Endometrium (tissue), 2 donors: ENCODE results near the gene DOCK4.

ENCODE experiments used
- FAIRE-seq: peaks from 2 replicates; lab custom pipeline; 2012; peaks lifted over from hg19 to GRCh38; lab: Jason Lieb, UNC
- donor health status: control.
- donor health status: control.

The DOCK4 gene

DNA sequence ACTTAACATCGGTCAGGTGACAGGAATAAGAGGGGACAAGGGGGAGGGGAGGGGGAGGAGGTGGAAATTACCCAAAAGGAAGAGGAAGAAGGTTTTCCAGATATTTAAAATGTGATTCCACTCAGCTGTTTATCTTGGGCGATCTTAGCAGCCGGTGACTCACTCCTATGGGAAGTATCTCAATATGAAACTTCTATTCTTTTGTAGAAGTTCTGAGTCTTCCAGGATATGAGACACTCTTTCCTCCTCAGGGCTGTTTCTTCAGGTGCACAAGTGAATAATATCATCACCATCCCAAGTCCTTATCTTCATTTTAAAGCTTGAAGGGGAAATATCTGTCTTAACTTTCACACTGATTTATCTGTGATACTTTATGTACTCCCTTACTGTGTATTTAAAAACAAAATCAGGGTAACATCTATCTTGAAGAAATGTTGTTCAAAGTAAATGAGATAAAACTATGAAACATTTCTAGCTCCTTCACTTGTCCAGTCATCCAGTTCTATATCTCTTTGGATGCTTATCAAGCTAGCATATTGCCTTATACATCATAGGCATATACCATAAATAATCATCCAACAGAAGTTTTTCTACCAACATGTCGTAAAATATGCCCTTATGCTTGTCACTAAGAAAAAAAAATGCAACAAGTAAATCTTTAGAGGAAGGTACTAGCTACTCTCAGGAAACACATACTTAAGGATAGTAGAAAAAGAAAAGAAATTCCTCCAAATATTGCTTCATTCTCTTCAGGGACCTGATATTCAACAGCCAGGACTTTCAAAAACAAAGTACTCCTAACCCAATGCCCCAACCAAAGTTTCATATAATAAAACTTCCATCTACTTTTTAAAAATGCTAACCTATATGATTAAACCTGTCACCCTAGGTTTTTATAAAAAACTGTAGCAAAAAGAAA lies 13.7 kb downstream of the DOCK4 start:
- no peak for FAIRE-seq

DNA sequence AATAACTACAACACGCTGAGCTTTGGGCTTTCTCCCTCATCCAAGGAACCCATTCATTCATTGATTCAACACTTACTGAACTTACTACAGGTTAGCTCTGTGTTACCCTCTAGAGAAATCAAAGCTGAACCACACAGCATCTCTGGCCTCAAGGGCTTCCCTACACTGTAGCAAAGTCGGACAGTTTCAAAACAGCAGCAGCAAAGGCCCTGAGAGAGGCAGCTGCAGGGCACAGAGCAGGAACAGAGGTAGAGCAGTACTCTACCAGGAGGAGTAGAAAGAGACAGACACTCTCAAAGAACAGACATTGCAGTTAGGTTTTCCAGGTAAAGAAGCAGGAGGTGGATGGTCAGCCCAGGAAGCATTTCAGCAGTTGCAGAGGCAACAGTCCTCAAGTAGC lies 16.1 kb downstream of the DOCK4 start:
- no peak for FAIRE-seq

DNA sequence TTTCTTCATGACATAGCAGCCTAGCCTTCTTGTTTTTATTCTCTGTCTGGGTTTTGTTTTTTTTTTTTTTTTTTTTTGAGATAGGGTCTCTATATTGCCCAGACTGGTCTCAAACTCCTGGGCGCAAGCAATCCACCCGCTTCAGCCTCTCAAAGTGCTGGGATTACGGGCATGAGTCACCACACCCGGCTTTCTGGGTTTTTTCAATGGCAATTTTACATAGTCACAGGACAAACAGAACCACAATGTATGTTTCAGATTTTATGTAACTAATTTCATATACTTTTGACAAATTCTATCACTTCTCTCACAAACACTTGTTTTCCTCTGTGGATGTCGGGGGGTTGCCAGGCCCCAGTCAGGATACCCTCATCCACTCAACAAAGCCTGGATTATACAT lies 16.5 kb downstream of the DOCK4 start:
- no peak for FAIRE-seq

DNA sequence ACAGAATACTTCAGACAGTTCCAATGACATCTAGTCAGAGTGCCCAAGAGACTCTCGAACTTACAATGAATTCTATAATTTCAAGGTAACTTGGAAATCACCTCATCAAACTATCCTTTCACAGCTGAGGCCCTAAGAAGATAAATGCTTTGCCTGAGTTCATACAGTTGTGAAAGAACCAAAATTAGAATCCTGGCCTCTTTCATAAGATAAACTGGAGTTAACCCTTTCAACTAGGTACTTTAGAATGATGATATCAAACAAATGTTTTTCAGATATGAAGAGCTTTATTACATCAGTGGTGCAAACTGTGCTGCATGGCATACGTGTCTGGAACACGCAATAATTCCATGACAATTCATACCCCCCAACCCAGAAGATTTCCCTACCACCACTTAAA lies 17.9 kb downstream of the DOCK4 start:
- no peak for FAIRE-seq

DNA sequence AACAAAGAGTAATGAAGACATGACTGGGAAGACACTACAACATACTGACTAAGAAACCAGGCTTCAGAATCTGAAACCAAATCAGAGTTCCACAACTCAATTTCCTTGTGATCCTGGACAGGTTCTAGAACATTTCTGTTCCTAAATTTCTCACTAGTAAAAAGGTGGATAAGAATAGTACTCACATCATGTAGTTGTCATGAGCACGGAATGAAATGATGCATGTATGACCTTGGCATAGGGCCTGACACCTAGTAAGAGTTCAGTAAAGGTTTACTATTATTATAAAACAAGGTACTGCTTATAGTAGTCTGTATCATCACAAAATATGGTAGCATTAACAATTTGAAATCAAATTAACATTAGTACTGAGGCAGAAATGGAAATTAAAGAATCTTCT lies 19.9 kb downstream of the DOCK4 start:
- no peak for FAIRE-seq

DNA sequence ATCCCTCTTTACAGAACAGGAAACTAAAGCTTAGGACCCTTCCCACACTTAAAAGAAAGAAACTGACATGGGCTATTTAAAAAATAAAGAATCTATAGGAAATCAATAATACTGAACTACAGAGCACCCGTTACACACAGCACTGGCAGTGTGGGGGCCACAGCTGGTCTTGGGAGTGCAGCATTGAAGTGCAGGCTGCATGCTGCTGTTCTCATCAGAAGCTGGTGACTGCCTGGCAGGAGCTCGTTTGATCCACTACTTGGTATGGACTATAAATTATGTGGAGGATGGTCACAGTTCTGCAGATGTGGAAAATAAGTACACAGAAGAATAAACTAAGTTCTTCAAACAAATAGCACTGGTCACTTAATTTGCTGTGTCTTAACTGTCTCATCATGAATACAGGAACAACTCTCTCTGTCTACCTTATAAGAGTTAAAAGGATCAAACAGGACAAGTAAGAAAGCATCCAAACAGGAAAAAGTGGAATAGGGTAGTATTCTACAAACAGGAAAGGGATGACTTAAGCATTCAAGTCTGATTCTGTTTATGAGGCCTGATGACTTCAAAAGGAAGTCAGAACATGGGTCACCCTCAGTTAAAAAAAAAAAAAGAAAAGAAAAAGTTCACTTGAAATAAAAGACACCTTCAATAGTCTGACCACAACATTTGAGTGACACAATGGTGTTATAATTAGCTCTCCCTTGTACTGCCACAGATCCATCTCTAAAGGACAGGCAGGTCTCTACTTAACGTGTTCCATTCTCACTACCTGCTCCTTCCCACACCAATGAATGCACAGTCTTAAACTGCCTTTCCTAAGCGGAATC lies 21.0 kb downstream of the DOCK4 start:
- no peak for FAIRE-seq

DNA sequence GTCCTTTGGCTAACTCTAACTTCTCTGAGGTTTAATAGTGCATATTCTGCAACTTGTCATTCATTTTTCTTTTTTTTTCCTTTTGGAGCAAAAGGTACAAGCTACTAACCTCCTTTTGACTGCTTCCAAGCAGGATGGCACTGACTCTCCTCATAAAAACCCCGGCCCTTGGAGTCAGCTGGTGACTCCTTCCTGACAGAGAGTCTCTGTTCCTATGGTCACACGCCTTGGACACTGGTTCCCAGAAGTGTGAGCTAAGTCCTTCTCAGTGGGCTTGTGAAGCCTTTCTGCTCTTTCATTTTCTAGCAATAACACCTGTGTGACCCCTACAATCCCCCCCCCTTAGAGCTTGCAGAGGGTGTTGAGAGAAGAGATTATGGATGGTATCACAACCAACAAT lies 21.7 kb downstream of the DOCK4 start:
- no peak for FAIRE-seq

DNA sequence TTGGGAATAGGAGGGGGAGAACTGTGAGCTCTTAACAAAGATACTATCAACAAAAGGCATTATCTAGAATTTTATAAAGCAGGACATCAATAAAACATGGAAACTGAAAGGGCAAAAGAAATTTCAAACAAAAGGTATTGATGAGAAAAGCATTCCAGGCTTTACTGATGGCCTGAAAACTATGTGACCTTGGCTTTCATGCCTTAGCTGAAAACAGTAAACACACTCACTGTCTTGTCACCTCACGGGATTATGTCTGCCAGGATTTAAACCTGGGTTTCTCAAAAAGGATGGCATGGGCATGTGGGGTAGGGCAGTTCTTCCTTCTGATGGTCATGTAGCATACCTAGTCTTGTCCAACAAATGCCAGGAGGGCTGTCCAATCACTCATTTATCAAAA lies 22.9 kb downstream of the DOCK4 start:
- FAIRE-seq, result no peak

DNA sequence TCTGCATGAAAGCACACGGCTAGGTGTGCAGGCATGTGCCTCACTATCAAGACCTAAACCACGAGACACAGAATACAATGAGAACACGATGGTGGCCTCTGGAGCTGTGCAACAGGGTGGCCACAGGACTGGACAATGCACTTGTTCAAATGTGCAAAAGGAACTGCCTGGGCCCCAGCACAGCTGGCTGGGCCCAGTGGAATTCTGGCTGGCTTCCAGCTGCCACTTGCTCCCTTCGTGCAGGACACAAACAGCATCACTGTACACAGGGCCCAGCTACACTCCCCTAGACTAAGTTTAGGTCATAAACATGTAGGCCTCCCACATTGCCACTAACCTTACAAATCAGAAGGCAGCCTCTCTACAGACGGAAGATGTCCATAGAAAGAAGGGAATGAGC lies 23.4 kb downstream of the DOCK4 start:
- no peak for FAIRE-seq

DNA sequence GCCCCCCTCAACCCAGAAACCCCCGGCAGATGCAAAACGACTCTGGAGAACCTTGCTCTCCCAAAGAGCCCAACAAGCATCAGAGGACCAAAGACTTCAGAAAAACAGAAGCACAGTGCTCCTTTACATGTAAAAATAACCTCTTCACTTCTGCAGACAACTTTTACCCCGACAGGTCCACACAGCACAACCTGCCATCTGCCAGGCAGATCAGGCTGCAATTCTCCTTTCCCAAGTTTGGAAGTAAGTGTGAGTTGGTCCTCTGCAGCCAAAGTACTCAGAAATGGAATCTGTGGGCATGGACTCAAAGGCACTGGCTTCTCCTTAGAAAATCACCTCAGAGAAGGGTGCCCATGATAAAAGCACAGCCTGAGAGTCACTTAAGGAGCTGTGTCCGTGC lies 26.0 kb downstream of the DOCK4 start:
- no peak for FAIRE-seq

DNA sequence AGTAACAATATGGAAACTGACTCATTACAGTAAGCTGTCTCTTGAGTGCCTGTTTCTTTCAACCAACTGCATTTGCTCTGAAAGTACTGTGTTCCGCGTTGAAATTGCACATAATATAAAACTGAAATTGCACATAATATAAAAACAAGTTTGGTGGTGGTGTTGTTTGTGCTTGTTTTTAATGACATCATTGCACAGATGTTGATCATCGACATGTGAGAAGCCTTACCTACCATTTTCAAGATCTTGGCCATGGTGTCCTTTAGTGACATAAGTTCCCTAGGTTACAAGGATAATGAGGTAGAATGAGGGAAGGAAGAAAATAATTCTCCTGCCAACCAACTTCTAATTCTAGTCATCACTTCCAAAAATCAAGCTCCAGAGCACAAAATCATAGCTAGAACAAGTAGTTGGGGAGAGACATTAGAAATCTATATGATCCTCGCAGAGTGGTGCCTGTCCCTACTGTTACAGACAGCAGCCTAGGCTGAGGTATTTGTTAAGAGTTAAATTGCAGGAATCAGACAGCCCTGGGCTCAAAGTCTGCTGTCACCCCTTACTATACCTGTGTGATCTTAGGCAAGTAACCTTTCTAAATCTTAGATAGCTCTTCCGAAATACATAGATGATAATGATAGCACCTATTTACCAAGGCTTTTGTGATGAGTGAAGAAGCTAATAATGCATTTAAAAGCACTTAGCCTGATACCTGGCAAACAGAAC lies 29.3 kb downstream of the DOCK4 start:
- no peak for FAIRE-seq

DNA sequence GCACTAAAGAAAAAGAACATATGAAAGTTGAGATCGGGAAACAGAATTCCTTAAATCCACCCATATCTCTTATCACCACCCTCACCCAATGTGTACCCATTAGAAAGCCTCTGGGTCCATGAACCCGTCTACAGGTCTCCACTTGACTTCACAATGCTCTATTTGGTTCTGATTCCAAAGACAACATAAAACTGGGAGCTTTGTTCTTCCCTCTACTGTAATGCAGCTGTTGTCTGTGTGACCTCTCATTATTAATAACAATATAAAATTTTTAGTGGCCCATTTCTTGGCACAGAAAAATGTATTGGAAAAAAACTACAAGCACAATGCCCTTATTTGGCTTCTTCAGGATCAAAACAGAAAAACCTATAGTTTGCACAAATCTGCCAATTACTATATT lies 30.0 kb downstream of the DOCK4 start:
- FAIRE-seq, result no peak

DNA sequence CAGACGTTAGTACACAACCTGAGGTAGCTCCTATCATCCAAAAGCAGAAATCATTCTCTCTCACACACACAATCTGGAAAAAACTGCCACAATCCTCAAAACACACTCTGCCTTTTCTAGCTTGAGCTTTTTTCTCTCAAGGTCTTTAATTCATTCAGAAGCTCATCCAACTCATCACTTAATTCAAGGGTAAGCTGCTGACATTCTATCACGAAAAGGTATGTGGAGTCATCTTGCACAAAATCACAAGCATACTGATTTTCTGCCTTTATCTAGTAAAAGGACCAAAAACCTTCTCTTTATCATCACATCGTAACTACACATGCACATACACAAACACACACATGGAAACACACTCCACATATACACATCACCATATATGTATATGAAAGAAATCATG lies 32.0 kb downstream of the DOCK4 start:
- FAIRE-seq, result no peak

DNA sequence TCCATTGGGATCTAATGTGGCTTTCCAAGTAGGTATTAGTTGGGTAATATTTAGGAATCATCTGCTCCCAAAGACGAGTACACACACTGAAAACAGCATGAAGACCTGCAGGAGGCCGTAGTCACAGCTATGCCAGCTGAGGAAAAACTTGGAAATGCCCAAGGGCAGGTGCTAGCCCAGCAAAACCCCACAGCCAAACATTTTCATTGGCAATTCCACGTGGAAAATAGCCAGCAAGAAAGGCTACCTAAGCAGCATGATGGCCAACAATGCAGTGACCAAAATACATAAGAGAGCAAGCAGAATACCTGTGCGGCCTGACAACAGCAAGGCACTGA lies 32.7 kb downstream of the DOCK4 start:
- FAIRE-seq, result no peak

DNA sequence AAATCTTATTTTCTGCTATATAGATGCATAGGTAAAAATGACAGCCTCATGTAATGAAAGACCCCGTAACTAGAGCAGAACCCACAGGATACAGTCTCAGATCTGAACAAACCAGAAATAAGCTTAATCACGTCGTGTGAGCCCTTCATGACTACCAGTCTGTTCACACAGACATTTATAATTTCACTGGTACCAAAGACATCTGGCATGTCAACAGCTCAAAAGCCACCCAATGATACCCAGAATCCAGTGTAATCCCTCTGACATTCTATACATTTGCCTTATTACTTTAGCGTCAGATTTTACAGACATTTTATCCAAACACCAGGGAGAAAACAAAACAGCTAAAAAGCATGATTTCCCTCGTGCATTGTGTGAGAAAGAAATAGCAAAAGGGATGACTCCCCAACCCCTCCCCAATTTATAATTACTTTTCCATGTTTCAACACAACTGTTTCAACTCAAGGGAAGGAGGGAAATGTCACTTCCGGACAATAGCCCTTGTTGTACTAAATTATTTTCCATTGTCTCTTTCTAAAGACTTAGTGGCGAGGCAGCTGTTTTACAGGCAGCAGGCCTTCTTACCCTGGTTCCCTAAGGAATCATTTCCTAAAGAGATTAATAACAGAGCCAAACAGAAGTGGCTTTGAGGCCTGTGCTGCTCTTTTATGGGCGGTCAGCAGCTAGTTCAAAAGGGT lies 33.2 kb downstream of the DOCK4 start:
- FAIRE-seq, result no peak

DNA sequence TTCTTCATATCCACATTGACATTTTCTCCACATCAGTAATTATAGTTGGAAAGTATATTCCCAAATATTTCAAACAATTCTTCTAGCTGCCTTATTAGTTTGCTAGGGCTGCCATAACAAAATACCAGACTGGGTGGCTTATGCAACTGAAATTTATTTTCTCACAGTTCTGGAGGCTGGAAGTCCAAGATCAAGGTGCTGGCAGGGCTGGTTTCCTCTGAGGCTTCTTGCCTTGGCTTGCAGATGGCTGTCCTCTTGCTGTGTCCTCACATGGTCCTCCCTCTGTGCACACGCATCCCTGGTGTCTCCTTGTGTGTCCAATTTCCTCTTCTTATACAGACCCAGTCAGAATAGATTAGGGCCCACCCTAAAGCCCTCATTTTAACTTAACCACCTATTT lies 34.5 kb downstream of the DOCK4 start:
- no peak for FAIRE-seq

DNA sequence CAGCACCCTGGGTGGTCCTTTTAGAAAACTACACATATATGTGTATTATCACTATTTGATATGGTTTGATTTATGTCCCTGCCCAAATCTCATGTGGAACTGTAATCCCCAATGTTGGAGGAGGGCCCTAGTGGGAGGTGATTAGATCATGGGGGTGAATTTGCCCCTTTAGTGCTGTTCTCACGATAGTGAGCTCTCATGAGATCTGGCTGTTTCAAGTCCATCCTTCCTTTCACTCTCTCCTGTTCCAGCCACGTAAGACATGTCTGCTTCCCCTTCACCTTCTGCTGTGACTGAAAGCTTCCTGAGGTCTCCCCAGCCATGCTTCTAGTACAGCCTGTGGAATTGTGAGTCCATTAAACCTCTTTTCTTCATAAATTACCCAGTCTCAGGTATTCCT lies 37.3 kb downstream of the DOCK4 start:
- no peak for FAIRE-seq

DNA sequence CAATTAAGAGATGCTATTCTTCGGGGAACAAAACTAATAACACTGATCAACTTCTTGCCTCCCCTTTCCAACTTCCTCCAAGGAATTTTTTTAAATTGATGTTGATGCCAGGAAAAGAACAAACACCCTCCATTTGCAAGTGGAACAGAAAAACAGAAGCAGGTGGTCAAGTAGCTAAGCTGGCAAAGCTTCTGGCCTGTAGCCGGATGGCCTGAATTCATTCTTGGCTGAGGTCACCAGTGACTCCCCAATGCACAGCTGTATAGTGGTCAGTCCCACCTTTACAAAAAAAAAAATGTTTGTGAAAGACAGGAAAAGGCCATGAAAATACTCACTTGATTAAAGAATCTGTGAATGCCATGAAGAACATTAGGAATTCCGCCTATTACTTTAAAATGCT lies 39.1 kb downstream of the DOCK4 start:
- no peak for FAIRE-seq

DNA sequence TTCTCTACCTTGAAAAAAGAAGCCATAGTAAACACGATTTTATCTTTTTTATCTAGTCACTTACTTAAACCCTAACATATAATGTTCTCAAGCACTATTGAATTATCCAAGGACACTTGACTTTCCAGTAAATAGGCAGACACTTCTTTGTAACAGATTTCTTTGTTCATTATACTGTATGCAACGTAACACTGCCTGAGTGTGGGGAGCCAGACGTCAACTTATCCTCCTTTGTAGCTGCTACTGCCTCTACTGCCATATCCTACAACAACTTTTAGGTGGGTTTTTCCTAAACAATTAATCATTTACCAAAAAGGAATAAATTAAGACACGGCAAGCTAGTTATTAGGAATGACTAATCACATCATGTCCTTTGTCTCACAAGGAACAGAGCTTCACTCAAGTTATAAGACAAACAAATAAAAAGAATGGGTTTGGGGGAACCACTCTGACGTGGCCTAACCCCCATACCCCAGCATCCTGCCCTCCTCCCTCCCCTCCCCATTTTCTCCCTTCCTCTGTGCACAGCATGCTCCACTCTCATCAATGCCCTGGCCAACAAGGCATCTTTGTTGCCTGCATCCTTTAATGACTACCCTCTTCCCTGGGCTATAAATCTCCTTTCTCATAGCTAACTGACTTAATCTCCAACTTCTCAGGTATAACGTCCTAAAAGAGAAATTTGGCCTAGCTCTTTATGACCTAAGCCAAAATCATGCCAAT lies 43.3 kb downstream of the DOCK4 start:
- no peak for FAIRE-seq

DNA sequence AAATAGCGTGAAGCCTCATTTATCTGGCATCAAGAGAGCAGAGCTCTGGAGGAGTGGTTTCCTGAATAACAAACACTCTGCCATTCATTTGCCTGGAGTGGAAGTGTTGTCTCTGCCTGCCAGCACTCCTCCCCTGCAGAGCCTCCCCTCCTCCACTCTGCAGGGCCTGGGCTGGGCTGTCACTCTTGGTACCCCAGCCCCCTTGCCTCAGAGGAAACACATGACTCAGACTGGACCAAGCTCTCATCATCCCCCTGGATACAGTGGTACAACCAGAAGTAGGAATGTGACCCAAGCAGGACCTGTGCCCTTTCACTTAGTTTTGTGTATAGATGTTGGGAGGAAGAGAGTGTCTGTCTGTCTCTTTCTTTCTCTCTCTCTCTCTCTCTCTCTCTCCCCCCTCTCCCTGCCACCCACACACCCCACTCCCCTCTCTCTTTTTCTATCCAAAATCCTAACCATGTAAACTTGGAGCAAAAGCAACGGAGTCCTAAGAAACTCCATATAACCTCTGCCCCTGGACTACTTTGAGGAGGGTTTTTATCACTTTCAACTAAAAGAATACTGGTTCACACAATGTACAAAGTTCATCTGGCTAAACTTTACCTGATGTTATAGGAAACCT lies 43.9 kb downstream of the DOCK4 start:
- FAIRE-seq, result no peak
